GM18873 (cell line): ENCODE results near the gene SLC44A1.

Experiments
- ATAC-seq: cut with Tn5 transposase; IDR thresholded peaks from one replicate; pipeline ENCODE4 v1.9.1; 2021; ENCODE audit warnings: mild to moderate bottlenecking, moderate library complexity, moderate number of reproducible peaks; ENCODE audit not compliant: unreplicated experiment, low FRiP score

The SLC44A1 gene

DNA sequence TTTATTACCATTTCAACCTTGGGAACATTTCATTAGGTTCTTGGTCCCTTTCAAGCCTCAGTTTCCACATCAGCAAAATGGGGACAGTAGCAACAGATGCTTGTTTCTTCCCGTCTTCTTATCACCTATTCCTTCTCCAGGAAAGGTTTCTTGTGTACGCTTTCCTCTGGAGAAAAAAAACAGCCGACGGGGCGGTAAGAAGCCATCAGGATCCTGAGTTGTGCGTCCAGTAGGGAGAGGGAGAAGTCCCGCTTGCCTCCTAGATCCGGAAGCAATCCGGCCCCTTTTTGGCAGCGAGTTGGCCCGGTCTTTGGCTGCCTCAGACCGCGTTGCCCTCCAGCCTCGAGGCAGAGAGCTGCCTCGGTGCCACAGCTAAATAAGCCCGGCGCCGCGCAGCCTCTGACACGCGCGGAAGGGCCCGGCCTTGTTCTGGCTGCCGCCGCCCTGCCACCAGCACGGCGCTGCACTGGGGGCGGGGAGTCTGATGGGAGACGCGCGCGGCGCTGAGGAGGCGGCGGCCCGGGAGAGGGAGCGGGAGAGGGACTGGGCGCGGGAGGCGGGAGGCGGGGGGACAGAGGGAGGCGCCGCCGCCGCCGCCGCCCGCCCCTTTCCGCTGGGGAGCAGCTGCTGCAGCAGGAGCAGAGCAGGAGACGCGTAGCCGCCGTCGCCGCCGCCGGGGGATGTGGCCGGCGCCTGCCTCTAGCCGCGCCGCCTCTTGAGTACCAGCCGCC is at the start of gene SLC44A1:
Gene SLC44A1 (plus strand): TSS at position 649 of the 731 bp plus-strand sequence. CDS start 218 bp downstream, outside the sequence.
- ATAC-seq = peak; percentile 85

DNA sequence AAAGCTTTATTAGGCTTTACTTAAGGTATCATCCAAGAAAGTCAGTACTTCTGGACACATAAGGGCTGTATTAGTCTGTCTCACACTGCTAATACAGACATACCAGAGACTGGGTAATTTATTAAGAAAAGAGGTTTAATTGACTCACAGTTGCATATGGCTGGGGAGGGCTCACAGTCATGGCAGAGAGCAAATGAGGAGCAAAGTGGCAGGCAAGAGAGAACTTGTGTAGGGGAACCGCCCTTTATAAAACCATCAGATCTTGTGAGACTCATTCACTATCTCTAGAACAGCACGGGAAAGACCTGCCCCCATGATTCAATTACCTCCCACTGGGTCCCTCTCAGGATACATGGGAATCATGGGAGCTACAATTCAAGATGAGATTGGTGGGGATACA is 49.2 kb upstream of the SLC44A1 start:
- ATAC-seq = no peak

DNA sequence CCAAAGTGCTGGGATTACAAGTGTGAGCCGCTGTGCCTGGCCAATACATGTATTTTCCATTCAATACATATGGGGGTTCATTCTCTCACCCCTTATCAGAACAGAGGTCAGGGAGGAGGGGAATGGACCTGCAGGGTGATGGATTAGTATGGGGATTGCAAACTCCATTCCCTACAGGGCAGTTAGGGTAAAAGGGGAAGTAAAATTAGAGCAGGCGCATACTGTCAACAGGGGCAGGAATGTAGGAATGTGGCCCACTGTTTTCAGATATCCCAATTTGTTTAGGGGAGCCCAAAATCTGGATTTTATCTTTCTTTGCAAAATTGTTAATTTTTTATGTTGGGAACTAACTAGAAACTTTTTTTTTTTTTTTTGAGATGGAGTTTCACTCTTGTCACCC is 46.4 kb upstream of the SLC44A1 start:
- ATAC-seq = no peak

DNA sequence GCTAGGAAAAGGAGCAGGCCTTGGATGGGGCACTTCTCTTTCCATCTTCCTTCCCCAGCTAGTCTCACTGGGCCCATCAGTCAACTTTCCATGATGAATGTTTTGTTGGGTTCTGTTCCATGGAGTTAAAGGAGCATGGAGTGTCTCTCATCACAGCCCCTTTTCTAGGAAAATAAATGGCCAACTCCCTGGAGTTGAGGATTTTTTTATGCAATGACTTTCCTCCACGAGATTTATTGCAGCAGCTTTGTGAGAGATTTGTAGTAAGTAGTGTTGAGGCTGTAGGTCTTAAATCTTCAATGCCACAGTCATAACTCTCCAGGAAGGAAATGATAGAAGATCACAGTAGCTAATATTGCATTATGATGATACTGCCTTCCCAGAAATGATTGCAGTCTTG is 45.6 kb upstream of the SLC44A1 start:
- ATAC-seq = no peak

DNA sequence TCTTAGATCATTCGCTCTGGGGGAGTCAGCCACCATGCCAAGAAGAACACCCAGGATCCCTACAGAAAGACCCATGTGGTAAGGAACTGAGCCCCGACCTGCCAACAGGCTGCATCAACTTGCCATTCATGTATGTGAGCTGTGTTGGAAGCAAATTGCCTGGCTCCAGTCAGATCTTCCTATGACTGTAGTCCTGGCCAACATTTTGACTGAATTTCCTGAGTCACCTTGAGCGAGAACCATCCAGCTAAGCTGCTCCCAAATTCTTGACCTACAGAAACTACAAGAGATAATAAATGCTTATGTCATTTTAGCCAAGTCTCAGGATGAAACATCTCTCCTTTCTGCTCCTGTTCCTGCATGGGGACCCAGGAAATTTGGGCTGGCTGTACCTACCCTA is 40.0 kb upstream of the SLC44A1 start:
- no peak for ATAC-seq

DNA sequence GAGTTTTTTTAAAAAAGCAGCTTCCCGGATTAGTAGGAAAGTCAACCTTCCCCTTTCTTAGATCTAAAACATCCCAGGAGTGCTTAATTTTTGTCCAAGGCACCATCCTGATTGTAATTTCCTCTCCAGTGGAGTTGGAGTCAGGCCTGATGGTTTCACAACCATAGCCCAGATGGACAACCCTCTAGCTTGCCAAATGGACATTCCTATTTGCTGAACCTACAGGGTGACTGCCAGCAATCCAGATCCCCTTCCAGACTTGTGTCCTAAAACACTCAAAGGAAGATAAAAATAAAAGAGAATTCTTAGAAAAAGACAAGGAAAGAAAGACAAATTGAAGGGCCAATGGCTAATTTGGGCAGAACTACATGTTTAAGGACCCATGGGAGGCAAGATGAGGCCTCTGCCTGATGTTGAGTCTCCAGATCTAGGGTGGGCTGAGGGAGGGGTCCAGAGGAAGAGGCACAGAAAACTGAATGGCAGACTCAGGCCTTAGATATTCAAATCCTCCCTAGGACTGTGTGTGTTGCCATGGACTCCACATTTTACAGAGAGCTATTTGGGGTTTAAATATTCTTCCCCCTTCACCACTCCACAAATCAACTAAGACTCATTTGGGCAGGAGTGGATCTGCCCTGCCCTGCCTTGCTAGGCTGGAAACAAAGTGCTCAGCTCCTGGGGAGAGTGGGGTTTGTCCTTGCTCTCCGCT is 38.5 kb upstream of the SLC44A1 start:
- no peak for ATAC-seq

DNA sequence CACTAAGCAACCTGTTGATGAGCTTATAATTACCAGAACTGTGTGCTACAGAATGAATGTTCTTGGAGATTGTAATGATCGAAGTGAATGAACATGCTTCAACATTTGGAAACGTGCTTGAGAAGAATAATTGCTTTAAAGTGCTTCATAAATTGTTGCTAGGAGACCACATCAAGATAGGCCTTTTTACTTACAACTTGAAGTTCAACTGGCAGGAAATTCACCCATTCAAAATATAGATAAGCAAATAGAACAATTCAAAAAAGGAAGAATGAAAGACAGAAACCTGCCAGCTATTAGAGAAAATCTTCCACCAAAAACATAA is 38.0 kb upstream of the SLC44A1 start:
- ATAC-seq = no peak

DNA sequence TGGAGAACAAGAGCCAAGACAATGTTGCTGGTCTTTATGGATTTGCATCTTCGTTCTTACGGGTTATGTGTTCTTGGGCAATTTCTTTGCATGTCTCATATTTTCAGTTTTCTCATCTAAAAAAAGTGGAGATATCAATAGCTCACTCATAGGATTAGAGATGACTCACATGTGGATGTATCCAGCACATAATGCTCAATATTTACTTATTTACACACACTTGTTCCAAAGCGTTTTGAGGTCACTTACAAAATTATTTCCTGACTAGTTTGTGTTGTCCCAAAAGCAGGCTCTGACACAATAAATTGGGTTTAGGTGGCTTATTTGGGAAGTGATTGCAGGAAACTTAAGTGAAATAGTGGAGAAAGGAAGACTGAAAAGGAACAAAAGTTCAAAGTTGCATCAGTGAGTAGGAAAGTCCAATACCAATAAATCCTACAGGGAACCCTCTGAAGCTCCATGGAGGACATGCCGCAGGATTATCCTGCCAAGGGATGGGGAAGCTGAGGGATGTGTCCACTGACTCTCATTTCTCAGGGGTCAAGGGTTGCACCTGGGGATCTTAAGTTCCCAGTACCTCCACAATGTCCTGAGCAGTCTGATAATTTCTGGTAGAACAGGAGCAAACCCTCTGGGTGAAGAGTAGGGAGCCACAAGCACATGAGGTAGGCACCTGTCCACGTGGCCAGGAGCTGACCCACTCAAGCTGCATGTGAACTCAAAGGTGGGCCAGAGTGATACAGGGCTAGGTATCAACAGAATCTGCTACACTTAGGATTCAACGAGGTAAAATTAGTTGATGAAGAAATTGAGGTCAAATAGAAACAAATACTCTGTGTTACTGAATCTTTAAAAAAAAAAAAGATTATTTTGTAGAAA is 37.4 kb upstream of the SLC44A1 start:
- ATAC-seq = no peak

DNA sequence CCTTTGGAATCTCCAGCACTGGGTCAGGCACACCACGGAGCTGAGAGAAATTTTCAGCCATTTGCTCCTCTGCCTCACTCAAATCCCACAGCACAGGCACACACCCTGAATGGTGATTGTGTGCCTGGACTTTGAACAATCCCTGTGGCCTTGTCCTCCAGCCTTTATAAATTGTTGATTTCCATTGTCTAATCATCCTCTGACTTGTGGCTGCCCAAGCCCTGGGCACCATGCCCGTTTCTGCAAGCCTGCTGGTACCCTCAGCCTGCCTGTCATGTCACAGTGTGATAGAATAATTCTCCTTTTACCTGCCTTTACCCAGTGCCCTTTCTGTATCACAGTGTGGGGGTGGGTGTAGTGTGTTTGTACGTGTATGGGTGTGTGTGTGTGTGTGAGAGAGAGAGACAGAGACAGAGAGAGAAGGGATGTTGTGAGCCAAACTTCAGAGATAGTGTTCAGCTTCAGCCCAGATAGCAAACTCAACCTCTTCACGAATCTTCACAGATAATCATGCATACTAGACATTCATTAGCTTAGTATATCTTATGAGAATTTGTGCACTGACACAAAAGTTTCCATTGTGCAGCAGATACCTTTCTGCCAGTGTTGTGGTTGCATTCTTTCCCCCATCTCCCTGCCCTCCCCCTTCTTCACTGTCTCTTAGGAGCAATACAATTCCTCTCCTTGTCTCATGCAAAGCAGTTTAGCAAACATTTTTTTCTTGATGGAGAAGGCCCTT is 27.8 kb upstream of the SLC44A1 start:
- ATAC-seq = no peak

DNA sequence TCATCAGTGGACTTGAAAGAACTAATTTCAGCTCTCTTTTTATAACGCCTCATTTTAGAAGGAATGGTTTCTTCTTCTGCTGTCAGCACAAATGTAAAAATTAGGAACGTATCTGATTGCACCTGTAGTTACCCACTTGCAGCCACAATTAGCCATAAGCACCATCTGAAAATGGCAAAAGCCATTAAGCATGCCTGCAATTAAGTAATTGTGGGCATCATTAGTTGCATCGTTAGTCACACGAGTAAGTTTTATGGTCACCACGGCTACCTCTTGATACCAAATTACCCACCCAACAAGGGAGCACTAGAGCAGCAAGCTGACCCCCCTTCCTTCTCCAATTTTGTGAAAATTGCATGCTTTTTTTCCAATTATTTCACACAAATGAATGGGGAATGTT is 25.8 kb upstream of the SLC44A1 start:
- no peak for ATAC-seq

DNA sequence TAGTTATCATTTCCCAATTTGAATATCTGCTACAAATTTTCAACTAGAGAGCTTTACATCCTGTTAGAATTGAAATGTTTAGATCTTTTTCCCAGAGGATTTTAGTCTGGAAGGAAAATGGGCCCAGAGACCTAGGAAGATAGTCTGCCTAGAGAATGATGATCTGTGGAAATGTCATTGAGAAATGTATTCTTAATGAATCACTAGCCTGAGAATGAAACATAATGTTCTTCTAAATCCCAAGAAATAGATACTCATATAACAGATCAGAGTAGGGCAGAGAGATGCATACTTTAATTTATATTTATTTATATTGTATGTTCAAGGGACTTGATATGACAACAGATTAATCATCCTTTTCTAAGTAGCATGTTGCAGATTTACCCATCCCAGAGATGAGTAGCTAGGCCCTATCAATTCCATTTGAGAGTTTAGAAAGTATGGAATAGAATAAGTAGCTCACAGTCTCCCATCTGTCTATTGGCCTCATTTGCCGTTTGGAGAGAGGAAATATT is 25.1 kb upstream of the SLC44A1 start:
- no peak for ATAC-seq

DNA sequence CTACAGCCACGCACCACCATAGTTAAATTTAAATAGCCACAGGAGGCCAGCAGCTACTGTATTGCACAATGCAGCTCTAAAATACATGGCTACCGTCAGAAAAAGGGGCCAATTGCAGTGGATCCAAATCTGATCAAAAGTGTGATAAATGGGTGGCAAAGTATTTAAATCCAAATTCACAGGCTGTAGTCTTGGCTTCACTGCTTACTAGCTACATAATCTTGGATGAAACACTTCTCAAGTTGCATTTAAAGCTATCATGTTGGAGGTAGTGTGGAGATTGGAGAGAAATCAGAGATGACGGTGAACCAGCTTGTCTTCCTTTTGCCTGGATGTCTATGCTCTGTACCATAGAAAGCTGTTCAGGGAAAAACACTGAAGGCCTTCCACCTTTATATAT is 24.0 kb upstream of the SLC44A1 start:
- no peak for ATAC-seq

DNA sequence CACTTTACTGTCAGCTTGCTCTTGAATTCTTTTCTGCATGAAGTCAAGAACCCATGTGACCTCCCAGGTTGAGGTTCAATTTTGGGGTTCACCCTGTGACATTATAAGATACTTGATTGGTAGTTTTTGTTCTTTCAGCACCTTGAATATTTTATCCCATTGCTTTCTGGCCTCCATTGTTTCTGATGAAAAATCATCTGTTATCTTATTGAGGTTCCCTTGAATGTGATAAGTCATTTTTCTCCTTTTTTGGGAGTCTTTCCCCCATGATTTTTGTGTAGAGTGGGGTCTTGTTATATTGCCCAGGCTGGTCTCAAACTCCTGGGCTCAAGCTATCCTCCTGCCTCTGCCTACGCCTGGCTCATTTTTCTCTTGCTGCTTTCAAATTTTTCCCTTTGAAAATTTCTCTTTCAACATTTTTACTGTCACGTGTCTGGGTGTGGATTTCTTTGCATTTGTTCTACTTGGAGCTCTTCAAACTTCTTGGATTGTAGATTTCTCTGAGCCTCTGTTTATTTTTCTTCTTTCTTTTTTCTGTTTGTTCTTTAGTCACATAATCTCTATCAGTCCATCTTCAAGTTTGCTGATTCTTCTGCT is 20.8 kb upstream of the SLC44A1 start:
- ATAC-seq = no peak

DNA sequence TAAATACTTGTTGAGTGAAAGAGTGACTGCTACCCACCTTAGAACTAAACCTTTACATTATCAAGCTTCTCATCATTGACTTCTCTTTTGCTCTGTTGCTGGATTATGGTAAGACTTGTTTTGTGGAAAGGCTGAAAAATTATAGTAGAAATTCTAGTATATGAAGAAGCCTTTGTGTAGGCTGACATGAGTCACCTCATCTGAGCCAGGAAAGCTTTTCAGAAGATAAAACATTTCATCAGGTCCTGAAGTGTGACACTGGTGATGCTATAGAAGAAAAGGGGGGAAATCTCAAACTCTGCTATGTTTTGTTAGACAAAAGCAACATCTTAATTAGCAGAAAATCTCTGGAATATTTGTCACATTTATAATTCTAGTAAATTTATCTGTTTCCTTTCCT is 18.4 kb upstream of the SLC44A1 start:
- no peak for ATAC-seq

DNA sequence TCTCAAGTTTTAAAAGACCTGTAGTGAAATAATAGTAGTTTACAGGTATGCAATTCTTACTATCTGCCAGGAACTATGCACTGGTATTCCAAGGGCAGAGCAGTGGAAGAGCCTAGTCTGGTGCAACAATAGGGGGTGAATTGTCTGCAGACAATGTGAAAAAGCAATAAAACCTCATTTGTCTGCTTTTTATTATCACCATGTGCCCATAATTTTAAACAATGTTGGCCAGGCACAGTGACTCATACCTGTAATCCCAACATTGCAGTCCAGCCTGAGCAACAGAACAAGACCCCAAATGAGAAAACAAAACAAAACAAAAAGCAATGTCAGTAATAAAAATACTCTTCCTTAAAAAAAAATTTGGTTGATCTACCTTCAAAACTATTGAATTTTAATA is 12.2 kb upstream of the SLC44A1 start:
- no peak for ATAC-seq

DNA sequence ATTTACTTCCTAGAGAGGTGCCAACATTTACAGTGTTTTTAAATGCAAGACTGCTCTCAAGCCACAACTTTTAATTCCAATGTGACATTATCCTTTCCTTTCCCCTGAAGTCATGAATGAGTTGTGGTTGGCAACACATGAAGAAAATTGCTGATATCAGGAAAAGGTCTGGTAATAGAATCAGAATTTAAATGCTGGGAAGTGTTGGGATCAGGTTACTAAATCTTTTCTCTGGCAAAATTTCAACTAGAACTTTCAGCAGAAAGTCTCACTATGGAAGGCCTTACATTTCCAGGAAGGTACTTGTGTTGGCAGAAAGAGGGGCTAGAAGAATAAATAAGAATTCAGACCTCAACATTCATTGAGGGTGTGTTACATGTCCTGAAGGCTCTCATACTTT is 10.6 kb upstream of the SLC44A1 start:
- ATAC-seq = no peak

DNA sequence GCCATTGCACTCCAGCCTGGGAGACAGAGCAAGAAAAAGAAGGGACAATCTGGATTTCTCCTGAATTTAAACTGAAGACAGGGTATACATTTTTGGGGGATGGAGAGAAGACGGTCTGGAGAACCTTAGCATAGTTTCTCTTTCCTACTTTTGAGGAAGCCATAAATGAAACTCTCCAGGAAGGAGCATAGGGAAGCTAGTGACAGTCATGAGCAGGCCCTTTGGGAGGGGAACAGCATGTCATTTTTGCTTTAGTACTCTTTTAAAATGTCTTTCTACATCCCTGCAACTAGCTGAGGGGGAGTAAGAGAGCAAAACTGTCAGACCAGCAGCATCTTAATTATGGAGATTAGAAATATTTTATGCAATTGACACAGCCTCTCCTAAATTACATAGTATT is 8.2 kb upstream of the SLC44A1 start:
- ATAC-seq = no peak

DNA sequence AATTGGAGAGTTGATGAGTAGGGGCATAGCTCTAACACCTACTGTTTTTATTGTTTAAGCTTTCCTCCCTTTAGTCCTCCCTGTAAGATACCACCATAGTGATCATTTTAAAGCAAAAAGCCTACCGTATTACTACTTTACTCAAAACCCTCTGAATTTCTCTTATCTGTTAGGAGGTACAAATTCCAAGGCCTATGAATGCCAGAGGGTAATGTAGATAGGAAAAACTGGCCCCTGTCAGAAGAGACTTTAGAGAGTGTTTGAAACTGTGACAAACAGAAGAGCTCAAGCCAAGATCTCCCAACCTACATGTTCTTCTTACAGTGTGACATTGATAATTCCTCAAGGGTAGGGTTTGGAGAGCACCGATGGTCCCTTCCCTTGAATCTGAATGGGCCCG is 7.2 kb upstream of the SLC44A1 start:
- ATAC-seq = no peak

DNA sequence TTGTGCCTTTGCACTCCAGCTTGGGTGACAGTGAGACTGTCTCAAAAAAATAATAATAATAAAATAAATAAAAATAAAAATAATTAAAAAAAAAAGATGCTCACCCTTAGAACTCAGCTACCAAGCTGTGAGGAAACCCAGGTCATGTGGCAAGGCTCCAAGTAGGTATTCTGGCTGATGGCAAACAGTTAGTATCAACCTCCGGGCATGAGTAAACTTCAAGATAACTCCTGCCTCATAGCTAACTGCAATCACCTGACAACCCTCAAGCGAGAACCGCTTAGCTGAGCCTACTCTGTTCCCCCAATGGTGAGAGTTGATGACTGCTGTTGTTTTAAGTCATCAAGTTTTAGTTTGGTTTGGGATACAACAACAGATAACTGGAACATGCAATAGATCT is 6.1 kb upstream of the SLC44A1 start:
- no peak for ATAC-seq
